HG02943 (cell line): Measurements from ENCODE around the gene UGT1A9.
"Not testable (repeated sequence)": the region's sequence is repeated elsewhere in the genome, so short reads cannot be mapped to it uniquely, and the experiment has no call there.

ENCODE experiments used
- ATAC-seq: cut with Tn5 transposase; IDR thresholded peaks from one replicate; pipeline ENCODE4 v1.9.1; 2021; ENCODE audit warnings: mild to moderate bottlenecking, low read depth, moderate library complexity; ENCODE audit not compliant: unreplicated experiment

Gene UGT1A9

DNA sequence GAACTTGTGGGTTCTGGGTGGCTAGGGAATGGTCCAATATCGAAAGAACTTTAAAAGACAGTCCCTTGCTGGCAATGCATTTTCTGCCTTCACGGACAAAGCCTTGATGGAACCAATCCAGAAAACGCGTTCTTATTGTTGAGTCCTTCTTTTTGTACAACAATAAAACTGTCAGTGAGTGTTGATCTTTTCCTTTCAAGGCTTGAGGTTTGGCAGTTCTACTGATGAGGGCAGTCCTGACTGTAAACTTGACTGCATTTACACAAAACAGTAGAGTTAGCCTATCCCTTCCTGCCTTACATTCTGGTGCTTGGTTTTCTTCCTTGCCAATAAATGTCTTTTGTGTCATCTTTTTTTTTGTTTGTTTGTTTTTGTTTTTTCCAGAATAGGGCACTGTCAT lies 7.5 kb downstream of the UGT1A9 start:
- ATAC-seq: no peak

DNA sequence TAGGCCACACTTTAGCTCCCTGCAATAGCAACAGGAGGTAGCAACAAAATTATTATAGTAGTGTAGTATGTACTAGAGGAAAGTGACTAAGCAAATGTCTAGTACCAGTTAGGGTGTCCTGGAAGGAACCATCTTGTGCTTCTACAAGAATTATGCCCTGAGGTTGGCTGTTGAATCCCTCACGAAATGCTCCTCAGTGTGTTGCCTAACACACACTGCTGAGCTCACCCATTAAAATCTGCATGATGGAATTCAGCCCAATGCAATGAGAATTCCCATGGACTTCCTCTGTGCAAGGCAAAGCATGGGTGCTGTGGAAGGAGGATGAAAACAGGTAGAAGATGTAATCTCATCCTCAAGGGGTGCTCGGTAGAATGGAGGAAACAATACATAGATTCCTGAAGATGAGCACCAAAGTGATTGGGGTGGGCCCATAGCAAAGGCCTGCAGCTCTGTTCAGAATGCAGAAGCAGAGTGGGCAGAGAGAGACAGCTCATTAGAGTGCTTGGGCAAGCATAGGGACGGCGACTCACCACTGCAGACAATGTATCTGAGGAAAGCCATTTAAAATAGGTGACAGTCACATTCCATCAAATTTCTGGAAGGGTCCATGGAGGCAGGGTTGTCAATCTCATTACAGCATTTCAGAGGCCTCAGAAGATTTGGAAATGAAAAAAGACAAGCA lies 8.8 kb downstream of the UGT1A9 start:
- ATAC-seq: no peak

DNA sequence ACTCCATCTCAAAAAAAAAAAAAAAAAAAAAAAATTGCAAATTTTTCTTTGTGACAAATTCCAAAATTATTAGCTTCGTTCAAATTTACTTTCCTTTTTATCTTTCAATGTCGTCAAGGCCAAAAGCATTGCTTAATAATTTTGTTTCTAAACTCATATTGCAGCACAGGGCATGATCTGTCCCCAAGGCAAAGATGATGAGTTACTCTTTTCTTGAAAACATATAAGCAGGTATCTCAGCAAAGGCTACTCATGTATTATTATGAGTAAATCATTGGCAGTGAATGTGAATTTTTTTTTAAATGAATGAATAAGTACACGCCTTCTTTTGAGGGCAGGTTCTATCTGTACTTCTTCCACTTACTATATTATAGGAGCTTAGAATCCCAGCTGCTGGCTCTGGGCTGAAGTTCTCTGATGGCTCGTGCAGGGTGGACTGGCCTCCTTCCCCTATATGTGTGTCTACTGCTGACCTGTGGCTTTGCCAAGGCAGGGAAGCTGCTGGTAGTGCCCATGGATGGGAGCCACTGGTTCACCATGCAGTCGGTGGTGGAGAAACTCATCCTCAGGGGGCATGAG lies 9.9 kb downstream of the UGT1A9 start, which contains the start of gene UGT1A7:
Gene UGT1A7, plus strand, starts transcription at position 381 of the 579 bp plus-strand sequence. Its CDS starts 37 bp downstream, at position 418.
- ATAC-seq: no peak

DNA sequence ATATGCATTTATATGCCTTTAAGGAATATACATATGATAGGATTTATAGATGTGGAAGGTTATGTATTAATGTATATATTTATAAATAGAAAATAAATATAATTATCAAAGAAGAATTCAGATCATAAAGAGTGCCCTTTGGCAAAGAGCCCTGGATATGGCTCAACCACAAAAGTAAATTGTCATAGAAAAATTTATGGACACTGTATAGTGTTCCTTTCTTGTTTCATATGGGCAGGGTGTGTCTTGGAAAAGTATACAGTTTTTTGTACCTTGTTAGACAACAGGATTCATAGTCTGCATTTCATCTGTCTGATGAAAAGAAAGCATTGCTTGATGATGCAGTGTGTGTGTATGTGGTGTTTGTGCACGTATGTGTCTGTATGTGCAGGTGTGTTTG lies 12.9 kb downstream of the UGT1A9 start:
- ATAC-seq: no peak

DNA sequence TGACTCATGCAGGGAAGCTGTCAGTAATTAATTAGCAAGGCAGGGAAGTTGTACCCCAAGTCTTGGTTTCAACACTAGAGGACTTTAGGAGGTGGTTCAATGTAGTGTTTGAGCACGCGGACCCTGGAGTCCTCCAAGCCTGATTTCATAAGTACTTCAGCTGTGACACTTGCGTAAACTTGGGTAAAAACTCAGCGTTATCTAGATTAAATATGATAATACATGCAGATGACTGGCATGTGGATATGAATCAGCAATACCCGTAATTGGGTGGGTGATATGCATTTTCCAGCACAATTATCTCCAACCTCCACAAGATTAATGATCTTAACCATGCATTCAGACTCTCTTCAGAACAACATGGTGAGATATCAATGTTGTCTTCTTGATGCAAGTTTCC lies 15.2 kb downstream of the UGT1A9 start:
- ATAC-seq: no peak

DNA sequence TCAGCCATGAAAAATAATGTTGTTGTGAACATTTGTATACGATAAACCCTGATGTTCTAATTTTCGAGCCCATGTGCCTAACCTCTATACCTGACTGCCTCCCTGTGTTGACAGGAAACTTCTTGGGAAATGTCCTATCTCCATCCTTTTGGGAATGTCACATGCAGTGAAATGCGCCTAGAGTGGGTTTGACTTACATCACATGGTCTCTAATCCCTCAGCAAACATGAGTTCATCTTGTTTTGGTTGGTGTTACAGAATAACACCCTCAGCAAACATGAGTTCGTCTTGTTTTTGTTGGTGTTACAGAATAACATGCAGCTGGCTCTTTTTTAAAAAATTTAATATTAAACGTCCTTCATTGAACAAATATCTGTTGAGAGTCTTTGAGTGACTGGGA lies 16.6 kb downstream of the UGT1A9 start:
- no peak for ATAC-seq

DNA sequence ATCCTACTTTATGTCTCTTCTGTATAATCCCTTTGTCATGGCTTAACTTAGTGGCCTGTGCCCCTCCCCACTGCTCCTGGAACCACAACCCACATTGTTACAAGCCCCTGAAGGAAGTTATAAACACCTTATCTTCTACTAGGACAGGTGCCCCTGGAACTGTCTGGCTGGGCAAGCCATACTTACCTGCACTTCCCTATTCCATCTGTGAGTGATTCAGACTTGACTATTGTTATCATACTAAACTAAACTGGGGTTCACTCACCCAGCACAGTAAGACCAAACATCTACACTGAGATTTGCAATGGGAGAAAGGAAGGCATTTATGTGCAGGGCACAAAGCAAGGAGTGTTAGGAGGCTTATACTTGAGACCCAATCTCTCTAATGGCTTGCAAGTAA lies 17.3 kb downstream of the UGT1A9 start:
- ATAC-seq: no peak

DNA sequence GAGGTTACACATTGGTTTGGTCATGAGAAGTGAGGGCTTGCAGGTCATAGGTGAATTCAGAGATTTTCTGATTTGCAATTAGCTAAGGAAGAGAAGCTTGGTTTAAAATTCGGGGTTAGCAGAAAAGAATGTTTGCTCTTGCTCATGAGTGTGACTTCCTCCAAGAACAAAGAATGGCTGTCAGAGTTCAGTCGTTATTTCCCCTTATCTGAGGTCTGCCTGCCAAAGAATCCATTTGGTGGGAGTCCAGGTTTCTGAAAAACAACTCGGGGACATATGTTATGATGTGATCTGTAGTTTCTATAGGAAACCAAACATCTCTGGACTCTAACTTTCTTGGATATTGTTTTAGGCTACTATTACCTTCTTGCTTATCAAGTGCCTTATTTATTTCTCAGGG lies 17.8 kb downstream of the UGT1A9 start:
- ATAC-seq: no peak

DNA sequence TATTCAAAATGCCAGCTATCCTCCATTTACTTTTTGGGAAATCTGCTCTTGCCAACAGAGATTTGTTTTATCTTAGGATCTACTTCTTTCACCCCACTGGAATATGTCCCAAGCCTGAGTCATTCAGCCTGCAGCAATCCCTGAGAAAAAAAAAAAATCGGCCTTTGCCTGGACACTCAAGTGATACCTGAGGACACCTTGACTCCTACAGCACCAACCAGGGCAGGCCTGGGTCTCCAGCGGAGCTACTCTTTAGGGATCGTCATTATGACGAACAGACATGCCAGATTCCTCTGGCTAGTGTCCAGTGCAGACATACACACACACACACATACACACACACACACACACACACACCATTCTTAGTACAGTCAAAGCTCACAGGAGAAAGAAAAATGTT lies 18.7 kb downstream of the UGT1A9 start:
- ATAC-seq: no peak

DNA sequence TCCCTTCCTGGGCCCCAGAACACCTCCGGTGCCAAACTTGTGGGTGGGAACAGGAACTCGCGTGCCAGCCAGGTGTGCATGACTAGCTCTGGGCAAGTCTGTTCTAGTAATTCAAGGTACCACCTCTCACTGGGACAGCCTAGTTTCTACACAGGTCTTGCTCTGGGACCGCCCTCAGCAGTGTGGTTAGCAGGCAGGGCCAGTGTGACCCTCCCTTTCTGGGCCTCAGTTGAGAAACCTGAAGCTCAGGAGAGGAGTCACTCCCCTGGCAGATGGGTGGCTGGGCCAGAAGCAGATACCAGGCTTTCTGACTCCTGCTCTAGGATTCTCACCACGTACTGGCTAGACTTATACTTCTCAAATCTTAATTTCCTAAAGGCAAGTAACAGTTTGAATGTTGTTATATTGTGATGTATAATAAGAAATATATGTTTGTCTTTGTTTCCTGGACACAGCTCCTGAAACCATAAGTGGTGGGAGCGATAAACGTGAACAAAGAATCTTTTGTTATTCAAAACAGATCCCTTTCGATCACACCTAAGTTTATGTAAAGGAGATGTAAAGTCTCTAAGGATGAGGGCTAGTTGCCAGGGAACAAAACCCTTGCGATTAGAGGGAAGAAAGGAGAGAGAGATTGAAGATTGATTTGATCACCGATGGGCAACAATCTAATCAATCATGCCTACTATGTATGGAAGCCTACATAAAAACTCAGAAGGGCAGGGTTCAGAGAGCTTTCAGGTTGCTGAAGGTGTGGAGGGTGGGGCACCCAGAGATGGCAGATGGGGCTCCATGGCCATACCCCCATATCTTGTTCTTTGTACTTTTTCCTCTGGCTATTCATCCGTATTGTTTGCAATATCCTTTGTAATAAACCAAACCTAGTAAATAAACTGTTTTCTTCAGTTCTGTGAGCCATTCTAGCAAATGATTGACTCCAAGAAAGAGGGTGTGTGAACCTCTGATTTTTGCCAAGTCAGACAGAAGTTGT lies 20.0 kb downstream of the UGT1A9 start:
- ATAC-seq: no peak

DNA sequence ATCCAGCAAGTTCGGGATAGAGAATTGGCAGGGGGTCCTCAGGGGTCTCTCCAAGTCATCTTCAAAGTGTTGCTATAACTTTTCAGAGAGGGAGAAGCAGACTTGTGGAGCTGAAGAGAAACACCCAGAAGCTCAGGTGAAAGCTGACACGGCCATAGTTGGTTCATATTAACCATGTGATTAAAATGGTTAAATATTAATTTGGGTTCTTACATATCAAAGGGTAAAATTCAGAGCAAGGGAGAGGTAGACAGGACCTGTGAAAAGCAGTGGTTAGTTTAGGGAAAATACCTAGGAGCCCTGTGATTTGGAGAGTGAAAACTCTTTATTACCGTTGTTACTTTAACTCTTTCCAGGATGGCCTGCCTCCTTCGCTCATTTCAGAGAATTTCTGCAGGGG lies 20.9 kb downstream of the UGT1A9 start, which contains the start of gene UGT1A6:
Gene UGT1A6, plus strand, starts transcription at position 243 of the 400 bp plus-strand sequence. Its CDS starts 115 bp downstream, at position 358.
- no peak for ATAC-seq

DNA sequence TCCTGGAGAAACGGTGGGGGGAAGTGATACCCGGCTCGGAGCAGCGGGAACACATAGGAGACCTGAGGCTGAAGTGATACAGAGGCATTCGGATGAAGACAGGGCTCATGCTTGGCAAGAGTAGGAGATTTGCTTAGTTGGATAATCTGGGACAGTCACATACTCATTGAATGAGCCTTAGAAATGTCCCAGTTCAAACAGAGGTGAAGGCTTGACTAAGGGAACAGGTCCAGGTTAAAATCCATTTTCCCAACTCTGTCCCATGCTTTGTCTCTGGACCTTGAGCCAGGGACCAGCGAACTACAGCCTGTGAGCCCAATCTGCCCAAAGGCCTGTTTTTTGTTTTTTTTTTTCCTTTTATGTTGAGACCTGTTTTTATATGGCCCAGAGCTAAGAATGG lies 22.3 kb downstream of the UGT1A9 start:
- ATAC-seq: no peak

DNA sequence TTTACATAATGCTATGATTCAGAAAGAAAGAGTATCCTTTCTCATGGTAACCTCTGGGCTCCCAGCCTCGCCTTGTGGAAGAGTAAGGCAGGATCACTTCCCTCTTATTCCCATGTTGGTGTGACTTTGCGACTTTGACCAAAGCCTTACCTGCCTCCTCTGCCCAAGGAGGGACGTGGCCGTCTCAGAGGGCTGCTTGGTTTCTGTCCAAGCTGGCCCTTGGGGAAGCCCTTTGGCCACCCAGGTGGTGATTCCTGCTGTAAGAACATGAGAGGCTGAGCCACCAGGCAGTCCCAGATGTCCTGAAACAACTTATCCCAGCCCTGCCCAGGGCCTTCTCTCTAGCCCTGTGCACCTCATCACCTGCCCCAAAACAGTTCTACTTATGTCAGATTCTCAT lies 27.0 kb downstream of the UGT1A9 start:
- ATAC-seq: no peak

DNA sequence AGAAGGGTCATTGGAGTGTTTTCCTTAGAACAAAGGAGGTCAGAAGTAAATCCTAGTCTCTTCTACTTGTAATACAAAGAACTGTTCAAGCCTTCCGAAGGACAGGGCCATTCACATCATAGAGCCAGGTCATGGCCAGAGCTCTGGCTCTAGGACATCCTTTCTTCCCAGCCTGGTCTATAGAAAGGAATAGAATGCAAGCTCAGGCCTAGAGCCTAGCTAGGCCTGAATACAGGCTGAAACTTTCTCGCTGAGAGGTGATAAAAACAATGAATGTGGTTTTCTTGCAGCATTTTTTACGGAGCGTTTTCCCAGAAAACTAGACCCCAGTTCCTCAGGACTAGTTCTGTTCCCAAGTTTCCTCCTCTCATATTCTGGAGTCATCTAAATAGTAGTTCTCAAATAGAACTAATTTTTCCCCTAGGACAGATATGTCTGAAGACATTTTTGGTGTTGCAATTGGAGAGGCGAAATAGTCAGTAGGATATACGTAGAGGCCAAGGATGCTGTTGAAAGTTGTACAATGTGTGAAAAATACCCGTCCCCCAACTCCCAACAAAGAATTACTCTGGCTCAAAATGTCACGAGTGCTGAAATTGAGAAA lies 27.8 kb downstream of the UGT1A9 start:
- no peak for ATAC-seq

DNA sequence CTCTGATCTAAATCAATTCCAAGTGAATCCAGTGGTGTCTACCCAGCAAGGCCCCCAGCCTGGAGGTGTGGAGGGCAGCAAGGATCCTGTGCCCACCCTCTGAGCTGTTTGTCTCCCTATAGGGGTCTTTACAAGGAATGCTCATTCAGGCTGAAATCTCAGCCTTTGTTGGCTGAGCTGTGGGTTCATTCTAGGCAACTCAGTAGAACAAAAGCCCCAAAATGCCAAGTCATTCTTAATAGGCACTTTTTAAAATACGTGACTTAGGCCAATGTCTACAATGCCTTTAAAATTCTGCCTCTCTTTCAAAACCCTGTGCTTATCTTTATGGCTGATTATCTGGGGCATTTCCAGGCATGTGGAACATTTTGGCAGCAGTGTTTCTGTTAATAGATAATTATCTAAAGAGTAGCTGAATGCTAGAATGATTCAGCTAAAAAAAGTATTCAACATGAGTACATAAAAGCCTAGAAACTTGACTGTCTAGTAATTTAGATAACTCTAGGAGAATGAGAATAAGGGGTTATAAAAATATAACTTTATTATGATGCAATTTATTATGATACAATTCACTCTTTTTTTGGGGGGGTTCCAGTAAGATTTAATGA lies 28.4 kb downstream of the UGT1A9 start:
- ATAC-seq: no peak

DNA sequence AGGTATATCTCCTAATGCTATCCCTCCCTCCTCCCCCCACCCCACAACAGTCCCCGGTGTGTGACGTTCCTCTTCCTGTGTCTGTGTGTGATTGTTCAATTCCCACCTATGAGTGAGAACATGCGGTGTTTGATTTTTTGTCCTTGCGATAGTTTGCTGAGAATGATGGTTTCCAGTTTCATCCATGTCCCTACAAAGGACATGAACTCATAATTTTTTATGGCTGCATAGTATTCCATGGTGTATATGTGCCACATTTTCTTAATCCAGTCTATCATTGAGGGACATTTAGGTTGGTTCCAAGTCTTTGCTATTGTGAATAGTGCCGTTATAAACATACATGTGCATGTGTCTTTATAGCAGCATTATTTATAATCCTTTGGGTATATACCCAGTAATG lies 29.1 kb downstream of the UGT1A9 start:
- ATAC-seq: not testable (repeated sequence)

DNA sequence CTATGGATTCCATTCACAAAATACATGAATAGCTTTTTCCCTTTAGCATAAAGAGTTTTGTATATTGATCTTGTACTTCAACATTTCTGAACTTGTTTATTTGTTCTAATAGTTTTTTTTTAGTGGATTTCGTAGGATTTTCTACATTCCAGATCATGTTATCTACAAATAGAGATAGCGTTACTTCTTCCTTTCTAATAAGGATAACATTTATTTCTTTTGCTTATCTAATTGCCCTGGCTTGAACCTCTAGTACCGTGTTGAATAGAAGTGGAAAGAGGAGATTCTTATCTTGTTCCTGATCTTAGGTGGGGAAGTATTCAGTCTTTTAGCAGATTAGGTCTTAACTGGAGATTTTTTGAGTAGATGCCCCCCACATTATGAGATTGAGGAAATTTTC lies 30.5 kb downstream of the UGT1A9 start:
- ATAC-seq: no peak

DNA sequence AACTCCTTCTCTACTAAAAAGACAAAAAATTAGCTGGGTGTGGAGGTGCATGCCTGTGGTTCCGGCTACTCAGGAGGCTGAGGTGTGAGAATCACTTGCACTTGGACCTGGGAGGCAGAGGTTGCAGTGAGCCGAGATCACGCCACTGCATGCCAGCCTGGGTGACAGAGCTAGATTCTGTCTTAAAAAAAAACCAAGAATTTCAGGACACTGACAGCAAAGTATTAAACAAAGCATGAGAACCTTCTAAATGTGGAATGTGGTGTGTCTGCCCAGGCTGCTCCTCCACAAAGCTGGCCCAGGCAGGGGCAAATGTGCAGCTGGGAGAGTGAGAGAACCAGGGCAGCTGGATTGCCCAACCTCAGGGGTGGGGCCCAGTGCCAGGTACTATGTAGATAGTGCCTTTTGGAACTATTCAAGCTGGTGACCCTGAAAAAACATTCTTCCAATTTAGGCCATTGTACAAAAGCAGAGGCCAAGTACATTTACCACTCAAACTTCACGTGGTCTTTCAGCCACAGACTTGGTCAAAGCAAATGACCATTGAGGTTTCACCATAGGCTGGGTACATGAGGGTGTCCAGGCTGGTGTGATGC lies 34.3 kb downstream of the UGT1A9 start:
- no peak for ATAC-seq

DNA sequence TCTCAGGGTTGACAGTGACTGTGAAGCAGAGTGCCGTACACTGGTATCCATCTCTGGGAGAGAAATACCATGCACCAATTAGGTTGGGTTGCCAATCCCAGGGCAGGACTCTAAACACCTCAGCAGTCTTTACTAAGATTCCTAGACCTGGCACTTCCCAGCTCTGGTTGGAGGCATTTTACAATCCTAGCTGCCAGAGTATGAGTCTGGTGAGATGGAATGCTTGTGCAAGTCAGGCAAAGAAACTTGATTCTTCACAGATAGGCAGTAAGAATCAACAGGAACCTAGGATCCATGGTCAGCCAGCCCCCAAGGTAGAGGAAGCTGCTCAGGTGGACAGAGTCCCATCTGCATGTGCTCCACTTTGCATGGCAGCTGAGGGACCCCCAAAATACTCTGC lies 35.0 kb downstream of the UGT1A9 start:
- no peak for ATAC-seq
